D721Med (cell line): Measurements from ENCODE around the gene FLACC1.
A peak's percentile ranks its signal among the peaks of the same experiment; 100 is the strongest.

Source experiments
- DNase-seq: peaks from one replicate; pipeline ENCODE4 v3.0.0; 2011; ENCODE audit warnings: low spot score; ENCODE audit not compliant: insufficient read length
- FAIRE-seq: peaks from 2 replicates; lab custom pipeline; 2011; peaks lifted over from hg19 to GRCh38; lab: Jason Lieb, UNC
- TF ChIP-seq, protein P1 (sequence below): IDR thresholded peaks from 2 replicates; pipeline ENCODE4 v1.5.1; 2012; ENCODE audit warnings: mild to moderate bottlenecking, control low read depth; ENCODE audit not compliant: insufficient read depth; ENCODE audit errors: missing control alignments

The FLACC1 gene, protein sequence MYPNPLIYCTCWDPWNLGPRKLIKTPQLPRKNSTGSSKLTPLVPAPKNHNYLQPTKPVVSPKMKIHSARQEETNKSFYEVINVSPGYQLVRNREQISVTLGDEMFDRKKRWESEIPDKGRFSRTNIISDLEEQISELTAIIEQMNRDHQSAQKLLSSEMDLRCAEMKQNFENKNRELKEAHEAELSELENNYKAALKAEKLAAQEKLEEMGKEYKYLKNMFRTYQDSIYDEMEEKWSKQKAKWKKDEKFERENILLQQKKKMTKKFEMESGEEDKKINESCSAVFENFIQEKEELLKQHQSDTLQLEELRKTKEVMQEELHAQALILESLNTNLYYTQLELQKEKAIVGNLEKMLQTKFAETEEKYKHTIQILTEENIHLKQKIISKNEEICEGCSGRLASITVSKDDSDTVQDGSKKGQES

DNA sequence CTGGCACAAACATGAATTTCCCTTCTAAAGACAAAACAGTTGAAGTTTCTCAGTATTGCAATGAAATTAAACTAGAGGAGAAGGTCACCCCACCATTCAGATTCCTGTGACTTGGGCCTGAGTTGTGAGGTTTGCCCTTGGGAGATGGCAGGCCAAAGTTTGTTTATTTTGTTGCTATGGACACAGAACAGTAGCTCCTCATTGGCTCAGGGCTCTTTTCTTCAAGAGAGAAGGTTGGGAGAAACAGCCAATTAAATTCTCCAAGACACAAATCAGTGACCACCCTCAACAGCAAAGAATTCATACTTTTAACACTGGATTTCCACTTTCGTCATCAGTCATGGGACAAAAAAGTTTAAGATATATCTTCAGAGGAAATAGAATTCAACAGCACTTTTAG, at the start of gene FLACC1:
FLACC1 (minus strand) TSS at position 125 of the 400 bp plus-strand sequence. CDS start 5,941 bp downstream, outside the sequence.
- DNase-seq (no peak), FAIRE-seq (no peak)
- TF ChIP-seq, protein P1, sequence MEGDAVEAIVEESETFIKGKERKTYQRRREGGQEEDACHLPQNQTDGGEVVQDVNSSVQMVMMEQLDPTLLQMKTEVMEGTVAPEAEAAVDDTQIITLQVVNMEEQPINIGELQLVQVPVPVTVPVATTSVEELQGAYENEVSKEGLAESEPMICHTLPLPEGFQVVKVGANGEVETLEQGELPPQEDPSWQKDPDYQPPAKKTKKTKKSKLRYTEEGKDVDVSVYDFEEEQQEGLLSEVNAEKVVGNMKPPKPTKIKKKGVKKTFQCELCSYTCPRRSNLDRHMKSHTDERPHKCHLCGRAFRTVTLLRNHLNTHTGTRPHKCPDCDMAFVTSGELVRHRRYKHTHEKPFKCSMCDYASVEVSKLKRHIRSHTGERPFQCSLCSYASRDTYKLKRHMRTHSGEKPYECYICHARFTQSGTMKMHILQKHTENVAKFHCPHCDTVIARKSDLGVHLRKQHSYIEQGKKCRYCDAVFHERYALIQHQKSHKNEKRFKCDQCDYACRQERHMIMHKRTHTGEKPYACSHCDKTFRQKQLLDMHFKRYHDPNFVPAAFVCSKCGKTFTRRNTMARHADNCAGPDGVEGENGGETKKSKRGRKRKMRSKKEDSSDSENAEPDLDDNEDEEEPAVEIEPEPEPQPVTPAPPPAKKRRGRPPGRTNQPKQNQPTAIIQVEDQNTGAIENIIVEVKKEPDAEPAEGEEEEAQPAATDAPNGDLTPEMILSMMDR = no peak

DNA sequence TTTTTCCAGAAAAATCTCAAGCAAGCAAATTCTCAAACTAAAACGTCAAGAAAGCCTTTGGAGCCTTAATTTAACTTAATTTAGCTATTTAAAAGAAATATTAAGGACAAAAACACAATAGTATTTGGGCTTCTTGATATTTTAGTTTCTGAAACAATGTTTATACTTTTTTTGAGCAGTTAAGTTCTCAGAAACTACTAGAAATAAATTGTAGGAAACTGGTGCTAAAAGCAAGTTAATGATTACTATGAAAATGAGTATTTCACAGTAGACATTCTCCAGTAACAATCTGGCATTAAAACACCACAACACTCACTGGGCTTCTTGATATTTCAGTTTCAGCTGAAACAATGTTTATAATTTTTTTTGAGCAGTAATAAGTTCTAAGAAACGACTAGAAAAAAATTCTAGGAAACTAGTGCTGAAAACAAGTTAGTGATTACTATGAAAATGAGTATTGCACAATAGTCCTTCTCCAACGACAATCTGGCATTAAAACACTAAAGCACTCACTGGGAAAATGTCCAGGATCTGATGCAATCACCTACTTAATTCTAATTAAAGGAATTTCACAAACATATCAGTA, 49.0 kb upstream of the FLACC1 start:
- DNase-seq (no peak), FAIRE-seq (peak; percentile 41)
- TF ChIP-seq, protein P1 = no peak

DNA sequence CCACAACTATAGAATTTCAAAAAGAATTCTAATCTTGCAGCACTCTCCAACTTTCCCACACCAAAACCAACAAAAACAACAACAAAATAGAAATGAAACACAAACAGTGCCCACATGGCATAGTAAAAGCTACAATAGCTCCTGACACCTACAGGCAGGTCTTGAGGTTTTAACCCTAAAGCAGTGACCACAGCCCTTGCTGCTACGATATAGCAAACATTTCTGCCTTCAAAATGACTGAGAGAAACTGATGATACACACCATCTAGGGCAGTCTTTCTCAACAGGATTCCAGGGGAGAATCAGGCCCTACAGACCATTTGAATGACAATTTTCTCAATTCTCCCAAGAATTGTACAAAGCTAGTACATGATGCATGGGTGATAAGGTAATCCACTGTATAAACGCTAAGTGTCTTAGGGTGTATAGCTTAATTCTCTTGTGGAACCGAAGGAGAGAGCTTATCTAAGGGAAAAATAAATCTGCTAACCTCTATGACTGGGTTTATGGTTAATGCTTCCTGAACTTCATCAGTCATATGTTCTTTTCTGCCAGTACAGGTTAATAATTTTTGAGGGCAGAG, 47.6 kb upstream of the FLACC1 start:
- no peak for DNase-seq
- TF ChIP-seq, protein P1 = no peak
- peak; percentile 92 for FAIRE-seq

DNA sequence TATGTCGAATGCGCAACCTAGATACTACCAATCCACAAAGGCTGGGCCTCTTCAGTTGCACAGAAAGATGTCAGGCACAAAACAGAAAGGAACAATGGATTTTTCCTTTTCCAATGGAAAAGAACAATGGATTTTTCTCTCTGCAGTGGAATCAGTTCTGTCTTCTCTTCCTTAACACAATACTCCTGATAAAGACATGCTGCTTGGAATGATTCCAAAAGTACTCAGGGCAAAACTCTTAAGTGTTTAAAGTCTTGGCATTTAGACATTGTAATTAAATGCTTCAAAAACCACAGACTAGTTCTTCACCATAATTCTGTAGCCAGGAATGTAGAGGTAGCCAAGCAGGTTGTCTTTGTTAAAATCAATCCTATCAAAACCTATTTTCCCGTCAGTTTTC, 46.7 kb upstream of the FLACC1 start:
- peak; percentile 29 for FAIRE-seq
- DNase-seq = no peak
- TF ChIP-seq, protein P1 = no peak

DNA sequence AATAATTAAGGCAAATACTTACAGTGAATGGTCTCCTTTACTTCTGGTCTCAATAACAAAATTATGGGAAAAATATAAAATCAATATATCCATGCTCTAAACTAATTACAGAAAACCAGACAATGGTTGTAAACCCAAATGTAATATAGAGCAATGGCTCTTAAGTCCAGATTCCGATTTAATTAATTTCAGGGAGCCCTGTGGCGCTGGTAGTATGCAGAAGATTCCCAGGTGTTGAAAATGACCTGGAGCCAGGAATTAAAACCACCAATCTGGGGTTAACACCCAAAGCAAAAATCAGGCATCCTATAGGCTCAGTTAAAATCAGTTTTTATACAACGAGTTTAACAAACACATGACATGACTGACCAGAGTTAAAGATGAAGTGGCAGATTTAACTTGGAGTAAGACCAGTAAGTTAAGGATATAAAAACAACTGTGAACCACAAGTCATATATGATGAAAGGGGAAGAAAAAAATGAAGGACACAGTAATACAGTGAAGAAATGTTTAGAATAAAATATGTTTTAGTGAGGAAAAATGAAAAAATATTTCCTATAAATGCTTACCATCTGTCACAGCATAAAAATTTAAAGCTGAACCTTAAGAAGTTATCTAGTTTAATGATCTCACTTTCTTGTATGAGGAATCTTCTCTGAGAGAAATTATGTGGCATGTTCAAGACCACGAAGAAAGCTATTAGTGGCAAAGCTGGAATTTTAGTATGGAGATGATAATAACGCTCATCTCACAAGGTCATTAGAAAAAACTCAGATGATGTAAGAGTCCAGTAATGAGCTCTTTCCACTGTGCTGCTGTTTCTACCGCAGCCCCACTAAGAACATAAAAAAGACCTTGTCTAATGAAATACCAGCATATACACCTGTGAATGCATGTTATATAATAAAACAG, 45.8 kb upstream of the FLACC1 start:
- FAIRE-seq = peak; percentile 6
- TF ChIP-seq, protein P1 = no peak
- no peak for DNase-seq

DNA sequence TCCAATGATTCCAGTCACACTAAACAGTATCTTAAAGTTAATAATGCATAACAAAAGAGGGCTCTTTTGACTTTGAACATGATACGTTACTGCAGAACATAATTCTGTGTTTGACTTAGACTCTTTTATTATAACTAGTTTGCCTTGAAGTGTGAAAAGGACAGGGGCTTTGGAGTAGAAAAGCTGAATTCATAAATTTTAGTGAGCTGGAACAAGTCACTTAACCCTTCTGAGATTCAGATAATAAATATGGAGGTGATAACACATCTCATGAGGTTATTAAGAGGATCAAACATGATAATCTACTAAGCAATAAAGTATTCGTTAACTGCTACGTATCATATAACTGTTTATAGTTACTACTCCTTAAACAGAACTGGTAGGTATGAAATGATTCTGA, 44.7 kb upstream of the FLACC1 start:
- FAIRE-seq (peak; percentile 83), DNase-seq (no peak)

More for the DNA sequence above, 44.7 kb upstream of the FLACC1 start:
- TF ChIP-seq, protein P1 = no peak
